GM23338 (cell line): ENCODE data around the gene SMARCA2.

Experiments
- CREB1 ChIP-seq: fragments of 250-450 bp; sonication (Bioruptor Pico); IDR thresholded peaks from 2 replicates; pipeline ENCODE4 v1.5.0; 2020; ENCODE audit warnings: low read depth, mild to moderate bottlenecking, moderate library complexity
- CTCF ChIP-seq, 2 experiments: fragments of 200-600 bp in 1 of 2; sonication (generic) in 1 of 2; conservative IDR thresholded peaks; 2 replicates each; pipeline versions ENCODE4 v1.5.1 to v1.6.1; 2016 to 2017; ENCODE audit warnings: antibody characterized with exemption in 2 of 2, low read depth in 2 of 2, mild to moderate bottlenecking in 2 of 2, moderate library complexity in 1 of 2
- ETS1 ChIP-seq: IDR thresholded peaks from 2 replicates; pipeline ENCODE4 v1.6.1; 2016; ENCODE audit warnings: antibody characterized with exemption
- EZH2 ChIP-seq: fragments of 200-600 bp; sonication (generic); IDR thresholded peaks from one replicate; pipeline ENCODE4 v1.8.0; 2017; ENCODE audit warnings: antibody characterized with exemption, mild to moderate bottlenecking, low read depth; ENCODE audit not compliant: unreplicated experiment
- POLR2AphosphoS5 ChIP-seq: IDR thresholded peaks from 2 replicates; pipeline ENCODE4 v1.6.1; 2016; ENCODE audit warnings: antibody characterized with exemption, low read depth
- REST ChIP-seq: IDR thresholded peaks from one replicate; pipeline ENCODE4 v1.6.1; 2018; ENCODE audit warnings: antibody characterized with exemption; ENCODE audit not compliant: unreplicated experiment

- TF ChIP-seq POLR2AphosphoS5 (no peak), CTCF (conservative IDR thresholded peaks at IDR 0.05; ENCODE audit: low read depth in 2 of 2) (peak; percentile 79 to 97), EZH2 (no peak), CREB1 (CRISPR knock-in tag) (no peak), REST (no peak), ETS1 (no peak)
Measured at GRCh38 chr9:2087500-2088313, 72.6 kb downstream of the SMARCA2 start.
